GM12872 (cell line): ENCODE results near the gene DIRAS3.

Source experiments
- CTCF ChIP-seq: IDR thresholded peaks from 3 replicates; pipeline ENCODE4 v1.5.1; 2011; ENCODE audit warnings: low read depth, mild to moderate bottlenecking, low read length, moderate library complexity; ENCODE audit not compliant: insufficient read depth

The DIRAS3 gene

DNA sequence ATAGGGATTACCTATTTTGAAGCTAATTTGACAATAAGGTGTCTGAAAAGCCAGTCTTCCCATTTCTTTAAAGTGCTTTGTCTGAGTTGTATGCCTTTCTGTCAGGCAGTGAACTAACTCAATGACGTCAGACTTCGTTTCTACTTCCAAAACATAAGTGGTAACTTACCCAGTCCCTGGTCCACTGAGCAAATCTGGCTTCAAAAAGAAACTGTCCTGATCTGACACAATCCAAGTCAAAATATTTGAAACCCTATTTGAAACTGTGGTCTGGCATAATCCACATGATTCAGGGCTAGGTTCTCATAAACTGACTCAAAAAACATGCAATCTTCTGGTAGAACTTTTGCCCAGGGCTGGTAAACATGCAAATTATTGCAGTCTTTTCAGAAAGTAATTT is 34.0 kb downstream of the DIRAS3 start:
- no peak for TF ChIP-seq CTCF

DNA sequence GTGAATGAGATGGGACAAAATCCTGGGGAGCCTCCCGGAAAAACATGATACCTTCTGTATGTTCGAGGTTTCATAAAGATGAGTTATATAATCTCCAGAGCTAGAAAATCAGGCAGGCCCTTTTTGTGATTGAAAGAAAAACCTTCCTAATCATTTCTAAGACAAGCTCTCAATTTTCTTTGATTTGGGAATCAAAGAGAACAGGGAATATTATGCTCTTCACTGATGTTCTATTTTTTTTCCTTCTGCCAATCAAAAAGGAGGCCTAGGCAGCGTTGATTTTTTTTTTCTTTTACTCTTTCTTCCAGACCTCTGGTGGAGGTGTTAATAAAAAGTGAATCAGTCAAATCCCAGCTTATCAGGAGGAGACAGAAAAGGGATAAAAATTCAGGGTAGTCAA is 34.5 kb downstream of the DIRAS3 start:
- TF ChIP-seq CTCF: no peak

DNA sequence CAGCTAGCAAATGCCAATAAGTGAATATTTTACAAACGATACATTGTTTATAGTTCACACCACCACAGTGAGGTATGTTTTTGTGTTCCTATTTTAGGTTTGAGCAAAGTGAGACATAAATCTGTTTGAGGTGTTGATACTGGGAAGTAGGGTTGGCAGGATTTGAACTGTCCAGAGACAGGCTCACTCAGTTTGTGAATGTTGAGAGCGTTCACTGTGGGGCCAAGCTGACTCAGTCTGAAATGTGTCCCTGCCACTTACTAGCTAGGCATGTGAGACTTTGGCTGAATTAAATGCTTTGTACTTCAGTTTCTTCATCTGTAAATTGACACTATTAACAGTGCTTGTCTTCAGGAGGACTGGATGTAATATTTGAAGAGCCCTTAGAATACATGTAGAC is 35.1 kb downstream of the DIRAS3 start:
- TF ChIP-seq CTCF: no peak

GRCh38 chr1:68013351-68013750 is 37.1 kb downstream of the DIRAS3 start:
- TF ChIP-seq CTCF: no peak

- no peak for TF ChIP-seq CTCF
These were observed 38.6 kb downstream of the DIRAS3 start for GRCh38 chr1:68011657-68012375.

DNA sequence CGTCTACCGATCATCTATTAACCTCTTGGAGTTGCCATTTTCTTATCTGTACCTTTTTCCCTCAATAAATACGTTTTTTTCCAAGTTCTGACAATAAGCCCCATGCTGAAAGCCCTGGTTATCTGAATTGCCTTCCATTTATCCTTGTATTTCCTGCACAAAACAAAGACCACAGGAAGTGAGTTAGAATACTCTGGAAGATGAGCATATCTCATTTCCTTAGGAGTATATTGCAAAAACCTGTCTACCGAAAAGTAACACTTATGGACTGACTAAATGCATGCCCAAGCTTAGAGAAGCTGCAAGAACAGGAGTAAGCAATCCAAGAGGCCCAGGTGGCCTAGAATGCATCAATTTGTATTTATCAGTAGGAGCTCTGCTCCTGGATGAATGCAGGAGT is 39.9 kb downstream of the DIRAS3 start:
- no peak for TF ChIP-seq CTCF

DNA sequence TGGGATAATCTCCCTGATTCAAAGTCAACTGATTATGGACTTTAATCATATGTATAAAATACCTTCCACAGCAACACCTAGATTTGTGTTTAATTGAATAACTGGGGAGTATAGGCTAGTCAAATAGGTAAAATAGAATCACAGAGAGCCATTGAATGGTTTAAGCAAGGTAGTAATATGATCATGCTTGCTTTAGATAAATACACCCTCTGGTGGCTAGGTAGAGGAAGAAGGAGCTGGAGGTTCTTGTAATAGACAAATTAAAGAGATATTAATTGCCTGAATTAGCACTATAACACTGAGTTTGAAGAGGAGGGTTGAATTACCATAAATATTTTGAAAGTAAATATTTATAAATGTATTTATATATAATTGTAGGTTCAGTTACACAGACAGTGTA is 40.3 kb downstream of the DIRAS3 start:
- no peak for TF ChIP-seq CTCF

DNA sequence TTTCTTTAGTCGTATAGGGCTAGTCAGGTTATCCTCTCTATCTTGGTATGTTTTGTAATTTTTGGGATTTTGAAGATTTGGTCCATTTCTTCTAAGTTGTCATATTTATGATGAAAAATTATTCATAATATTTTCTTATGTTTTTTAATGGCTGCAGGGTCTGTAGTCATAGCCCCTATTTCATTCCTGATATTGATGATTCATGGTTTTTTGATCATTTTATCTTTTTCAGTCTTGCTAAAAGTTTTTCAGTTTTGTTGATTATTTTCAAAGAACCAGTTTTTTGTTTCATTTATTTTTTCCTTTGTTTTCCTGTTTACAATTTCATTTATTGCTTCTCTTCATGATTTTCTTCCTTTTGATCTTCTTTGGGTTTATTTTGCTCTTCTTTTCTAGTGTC is 50.2 kb downstream of the DIRAS3 start:
- no peak for TF ChIP-seq CTCF
